Activated naive CD4-positive, alpha-beta T cell treated with Interleukin-2 at 50 U/mL for 16 hours (primary cell): ENCODE measurements around the gene PTPRD.

Experiments used
- DNase-seq: peaks from one replicate; pipeline ENCODE4 v3.0.0-alpha.2; 2020

PTPRD gene

GRCh38 chr9:10612641-10613398 is at the start of gene PTPRD:
Gene PTPRD, minus strand, starts transcription at chr9:10613002.
- no peak for DNase-seq

GRCh38 chr9:10661994-10662393 is 49.2 kb upstream of the PTPRD start:
- DNase-seq: no peak

GRCh38 chr9:10661376-10661775 is 48.6 kb upstream of the PTPRD start:
- no peak for DNase-seq

DNA sequence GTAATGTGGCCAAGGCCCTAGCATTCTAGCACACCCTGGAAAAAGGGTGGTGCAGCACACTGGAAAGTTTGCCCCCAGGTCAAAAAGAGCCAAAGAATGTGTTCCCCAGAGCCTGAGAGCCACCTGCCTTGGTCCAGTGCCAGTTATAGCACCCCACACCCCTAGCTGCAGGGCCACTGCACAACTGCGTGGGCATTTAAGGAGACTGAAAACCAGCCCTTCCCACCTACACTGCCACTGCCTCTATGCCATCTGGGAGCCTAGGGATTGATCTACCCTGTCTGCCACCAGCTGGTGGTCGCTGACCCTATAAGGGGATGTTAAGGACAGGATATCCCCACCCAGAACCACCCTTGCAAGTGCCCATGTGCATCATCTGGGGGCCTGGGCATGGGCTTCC is 38.2 kb upstream of the PTPRD start:
- DNase-seq: no peak

DNA sequence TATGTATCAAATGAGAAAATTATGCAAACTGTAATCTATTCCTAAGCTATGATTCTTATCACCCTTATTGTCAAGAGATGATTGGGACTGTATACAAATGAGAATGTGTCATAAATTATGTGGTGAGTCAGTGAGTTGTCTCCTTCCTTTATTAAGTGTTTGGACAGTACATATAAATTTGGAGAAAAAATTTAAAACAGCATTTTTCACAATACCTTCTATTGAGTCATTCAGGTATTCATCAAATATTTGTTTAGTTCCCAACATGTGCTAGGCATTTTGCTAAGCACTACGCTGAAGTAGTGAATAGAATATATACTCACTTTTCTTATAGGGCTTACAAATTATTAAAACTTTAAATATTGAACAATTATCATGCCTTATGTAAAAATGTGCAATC is 36.3 kb upstream of the PTPRD start:
- no peak for DNase-seq

- DNase-seq: no peak
These were observed 21.0 kb upstream of the PTPRD start for GRCh38 chr9:10633785-10634184.

DNA sequence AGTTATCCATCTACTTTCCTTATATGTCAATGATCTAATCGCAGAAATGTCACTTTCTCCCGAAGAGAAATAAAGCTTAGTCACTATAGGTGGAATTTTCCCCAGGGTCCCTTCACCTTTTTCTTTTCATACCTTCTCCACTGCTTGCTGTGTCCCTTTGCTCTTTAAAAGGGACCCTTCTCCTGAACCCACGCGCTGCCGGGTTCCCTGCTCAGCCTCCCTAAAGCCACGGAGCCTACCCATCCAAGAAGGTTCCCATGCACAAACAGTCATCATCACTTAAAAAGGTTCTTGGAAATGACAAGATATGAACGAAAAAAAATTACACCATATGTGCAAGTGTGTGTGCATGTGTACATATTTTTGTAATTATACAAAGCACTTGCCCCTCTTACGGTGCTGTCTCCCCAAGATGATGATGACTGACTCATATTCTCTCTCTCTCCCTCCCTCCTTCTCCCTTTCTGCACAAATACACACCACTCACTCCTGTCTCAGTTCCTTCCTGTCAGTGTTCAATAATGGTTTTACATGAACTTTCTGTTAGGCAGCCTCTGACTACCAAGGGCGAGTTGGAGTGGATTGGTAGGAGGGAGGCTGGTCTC is 1.5 kb upstream of the PTPRD start:
- no peak for DNase-seq

DNA sequence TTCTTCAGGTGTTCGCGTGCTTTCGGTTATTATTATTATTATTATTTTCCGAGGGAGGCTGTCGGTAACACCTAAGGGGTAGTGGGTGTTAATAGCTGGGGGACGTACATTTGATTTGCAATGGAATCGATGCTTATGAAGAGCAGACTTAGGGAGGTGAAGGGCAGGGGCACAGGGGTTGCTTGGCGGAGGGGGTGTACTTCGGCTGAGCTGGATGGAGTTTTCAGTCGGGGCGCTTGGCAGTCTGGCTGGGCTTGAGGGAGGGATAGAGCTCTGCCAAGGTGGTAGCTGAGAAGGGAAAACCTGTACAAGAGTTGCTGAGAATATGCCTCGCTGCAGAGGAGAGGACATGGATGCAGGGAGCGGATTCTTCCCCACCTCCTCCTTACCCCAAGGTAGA is 617 bp upstream of the PTPRD start:
- DNase-seq: no peak

DNA sequence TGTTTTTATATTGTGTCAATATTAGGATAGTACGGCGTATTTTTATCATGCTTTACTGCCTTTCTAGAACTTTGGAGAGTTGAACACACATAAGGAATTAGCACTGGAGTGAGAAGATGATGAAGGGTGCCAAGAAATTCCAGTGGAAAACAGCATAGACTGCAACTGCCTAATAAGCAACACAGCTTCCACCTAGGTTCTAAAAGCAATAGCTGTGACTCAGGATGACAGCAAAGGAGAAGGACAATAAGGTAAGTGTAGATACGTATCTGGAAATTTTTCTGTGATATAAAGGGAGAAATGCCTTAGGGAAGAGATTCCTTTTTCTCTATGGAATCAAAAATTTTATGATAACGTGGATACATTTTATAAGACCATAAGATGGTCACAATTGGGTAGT is 7.4 kb downstream of the PTPRD start:
- DNase-seq: no peak

DNA sequence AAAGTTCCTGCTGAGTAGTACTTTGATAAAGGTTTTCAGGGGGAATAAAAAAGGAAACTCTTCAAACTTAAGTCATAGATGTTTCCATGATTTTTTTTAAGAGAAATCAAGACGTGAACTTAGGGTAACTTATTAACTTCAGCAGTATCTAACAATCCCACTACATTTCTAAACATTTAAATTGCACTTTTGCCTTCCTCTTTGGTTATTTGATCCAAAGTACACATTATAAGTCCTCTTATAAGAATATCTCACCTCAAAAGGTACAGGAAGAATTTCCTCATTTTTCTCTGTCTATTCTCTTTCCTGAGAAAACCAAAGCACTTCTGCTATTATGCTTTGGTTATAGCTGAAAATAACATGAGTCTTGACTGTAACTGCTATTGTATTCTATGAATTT is 7.9 kb downstream of the PTPRD start:
- no peak for DNase-seq

- no peak for DNase-seq
These were observed 15.0 kb downstream of the PTPRD start for GRCh38 chr9:10597801-10598200.

GRCh38 chr9:10594482-10594881 is 18.3 kb downstream of the PTPRD start:
- no peak for DNase-seq

DNA sequence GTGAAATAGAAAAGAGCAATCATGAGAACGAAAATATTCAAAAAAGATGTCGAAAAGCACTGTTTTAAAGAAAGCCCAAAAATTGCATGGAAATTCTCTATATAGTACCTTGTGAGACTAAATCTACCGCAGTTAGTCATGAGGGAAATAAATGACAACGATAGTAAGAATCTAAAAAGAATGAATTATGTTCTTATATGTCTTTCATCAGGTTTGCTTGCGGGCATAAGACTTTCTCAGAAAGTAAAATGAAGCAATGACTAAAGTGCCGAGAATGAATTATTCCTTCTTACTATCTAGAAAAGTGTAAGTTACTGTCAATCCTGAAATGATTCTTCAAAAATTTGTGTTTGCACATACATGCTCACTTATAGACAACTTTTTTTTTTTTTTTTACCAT is 26.4 kb downstream of the PTPRD start:
- no peak for DNase-seq

- no peak for DNase-seq
These were observed 41.1 kb downstream of the PTPRD start for GRCh38 chr9:10571699-10572098.

DNA sequence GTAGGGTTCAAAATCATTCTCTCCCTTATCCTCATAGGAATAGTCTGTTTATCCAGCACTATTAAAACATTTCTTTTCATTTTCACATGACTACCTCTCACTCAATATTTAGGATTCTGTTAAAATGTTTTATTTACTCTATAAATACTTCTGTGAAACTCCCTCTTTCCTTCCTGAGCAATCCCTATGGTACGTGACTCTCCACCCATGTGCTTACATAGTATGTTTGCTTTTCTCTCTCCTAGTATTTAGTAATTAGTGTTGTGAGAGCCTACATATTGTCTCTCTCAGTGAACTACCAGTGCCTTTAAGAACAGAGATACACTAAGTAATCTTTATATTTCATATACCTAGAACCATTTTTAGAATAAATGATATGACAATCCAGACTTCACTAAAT is 46.0 kb downstream of the PTPRD start:
- no peak for DNase-seq

DNA sequence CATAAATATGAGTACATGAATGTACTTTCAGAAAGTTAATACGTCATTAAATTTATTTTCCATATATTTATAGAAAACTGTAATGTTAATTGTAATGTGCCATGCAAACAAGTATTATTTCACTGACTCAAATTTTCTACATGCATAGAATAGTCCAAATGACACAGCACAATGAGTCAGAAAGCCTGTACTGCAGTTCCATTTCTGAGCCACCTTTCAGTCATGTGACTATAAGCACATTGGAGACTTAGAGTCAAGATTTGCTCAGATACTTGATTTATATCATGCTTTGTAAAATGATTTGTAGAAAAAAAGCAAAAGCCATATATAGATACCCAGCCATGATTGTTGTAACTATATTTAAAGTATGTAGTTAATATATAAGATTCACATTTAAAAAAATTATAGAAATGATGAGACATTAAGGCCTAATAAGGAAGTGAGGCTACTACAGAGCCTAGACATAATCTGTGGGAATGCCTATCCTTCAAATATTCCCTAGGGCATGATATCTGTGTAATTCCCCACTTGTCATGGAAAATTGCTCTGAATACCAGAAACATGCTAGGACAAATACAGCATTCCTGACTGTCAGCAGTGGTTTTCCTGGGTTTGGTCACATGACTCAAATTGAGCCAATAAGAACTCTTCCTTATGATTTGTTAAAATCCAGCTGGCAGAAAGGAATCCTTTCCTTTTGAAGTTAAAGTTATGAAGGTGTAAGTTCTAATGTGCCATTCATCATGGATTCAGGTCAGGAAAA is 50.0 kb downstream of the PTPRD start:
- no peak for DNase-seq

DNA sequence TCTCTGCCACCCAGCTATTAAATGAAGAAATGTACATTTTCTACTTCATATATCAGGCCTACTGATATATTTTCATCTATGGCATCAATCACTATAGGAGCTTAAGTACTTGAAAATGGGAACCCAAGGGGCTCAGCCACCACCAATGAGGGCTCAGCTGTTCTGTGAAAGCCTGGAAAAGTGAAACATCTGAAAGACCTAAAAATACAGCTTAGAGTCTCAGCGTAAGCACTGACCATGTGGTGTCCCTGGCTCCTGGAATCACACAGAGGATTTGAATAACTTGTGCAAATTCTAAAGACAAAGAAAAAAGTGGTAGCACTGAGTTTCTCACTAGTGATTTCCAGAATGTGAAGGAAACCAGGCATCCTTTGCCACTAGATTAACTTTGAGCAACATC is 64.5 kb downstream of the PTPRD start:
- DNase-seq: no peak

GRCh38 chr9:10538073-10538472 is 74.7 kb downstream of the PTPRD start:
- DNase-seq: no peak

- DNase-seq: no peak
These were observed 78.0 kb downstream of the PTPRD start for GRCh38 chr9:10534850-10535249.

DNA sequence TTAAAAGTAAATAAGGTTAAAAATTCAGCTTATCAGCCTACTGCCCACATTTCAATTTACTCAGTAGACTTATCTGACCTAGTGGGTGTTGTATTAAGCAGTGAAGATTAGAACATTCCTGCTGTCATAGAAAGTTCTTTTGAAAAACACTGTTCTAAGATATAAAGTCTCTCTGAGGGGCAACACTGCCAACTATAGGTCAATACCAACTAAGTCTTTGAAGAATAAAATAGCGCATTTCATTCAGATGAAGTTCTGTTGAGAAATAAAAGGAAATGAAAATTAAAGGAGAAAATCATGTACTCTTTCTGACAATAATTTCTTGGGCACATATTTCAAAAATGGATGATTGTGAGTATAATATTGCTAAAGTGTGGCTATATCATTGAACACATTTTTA is 86.8 kb downstream of the PTPRD start:
- DNase-seq: no peak

GRCh38 chr9:10523164-10523563 is 89.6 kb downstream of the PTPRD start:
- DNase-seq: no peak

- DNase-seq: no peak
These were observed 100.7 kb downstream of the PTPRD start for GRCh38 chr9:10512144-10512543.

- DNase-seq: no peak
These were observed 123.9 kb downstream of the PTPRD start for GRCh38 chr9:10488937-10489336.

DNA sequence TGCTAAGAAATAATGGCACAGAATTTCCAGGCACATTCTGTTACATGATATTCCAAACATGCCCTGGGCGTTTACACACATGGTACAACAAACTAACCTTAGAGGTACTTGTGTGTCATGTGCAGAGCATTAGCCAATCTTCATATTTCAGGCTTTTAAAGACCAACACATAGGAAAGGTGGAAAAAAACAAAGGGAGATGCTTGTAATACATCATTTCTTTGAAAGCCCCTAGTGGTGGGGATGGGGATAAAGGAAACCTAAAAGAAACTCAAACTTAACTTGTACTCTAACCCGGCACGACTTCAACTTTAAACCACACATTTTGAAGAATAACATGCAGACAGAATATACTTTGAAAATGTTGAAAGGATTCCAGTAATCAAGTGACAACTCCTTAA is 133.6 kb downstream of the PTPRD start:
- DNase-seq: no peak
